ENCODE results near the gene ALDOB.
"Not testable (repeated sequence)": the region's sequence is repeated elsewhere in the genome, so short reads cannot be mapped to it uniquely, and the experiment has no call there.

Gene ALDOB

DNA sequence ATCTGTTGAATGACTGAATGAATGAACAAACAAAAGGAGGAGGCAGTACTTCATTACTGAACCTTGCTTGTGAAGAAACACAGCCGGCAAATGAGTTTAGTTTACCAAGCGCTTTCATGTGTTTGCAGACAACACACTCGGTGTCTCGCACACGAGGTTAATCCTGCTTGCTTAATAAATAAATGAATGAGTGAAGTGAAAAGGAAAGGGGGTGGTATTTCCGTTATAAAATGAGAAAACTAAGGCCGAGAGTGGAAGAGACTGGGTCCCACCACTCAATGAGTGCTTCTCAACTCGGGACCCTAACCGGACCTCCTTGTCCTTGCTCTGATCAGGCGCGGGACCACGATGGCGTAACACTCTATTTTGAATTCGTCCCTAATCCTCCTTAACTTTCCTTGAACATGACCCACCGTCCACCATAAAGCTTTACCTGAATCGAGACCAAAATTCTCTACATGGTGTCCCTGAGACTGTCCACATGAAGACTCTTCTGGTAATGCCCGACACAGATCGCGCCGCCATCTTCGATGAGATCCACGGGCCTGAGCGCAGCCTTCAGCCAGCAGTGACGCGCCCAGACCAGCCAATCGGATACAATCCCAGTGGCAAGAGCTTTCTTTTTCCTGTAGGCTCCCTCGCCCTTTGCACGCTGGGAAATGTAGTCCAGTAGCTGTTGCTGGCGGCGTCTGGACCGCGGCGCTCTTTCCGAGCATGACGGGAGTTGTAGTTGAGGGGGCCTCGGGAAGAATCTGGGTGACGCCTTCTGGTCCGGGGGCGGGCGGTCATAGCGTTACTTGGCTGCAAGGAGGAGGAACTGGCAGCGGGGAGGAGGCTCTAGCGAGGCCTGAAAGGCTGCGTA, 37.3 kb downstream of the ALDOB start, which contains the start of the genes MRPL50 and ZNF189:
MRPL50 (minus strand) TSS at position 551 of the 862 bp plus-strand sequence; CDS start at position 525, 26 bp downstream.
ZNF189 (plus strand) TSS at position 784 of the 862 bp plus-strand sequence. CDS start 306 bp downstream, outside the sequence.
- peak within 1 kb of the TSS; percentile 87 for H3K4me3 ChIP-seq (ENCODE audit: low read depth, low read length)
- TF ChIP-seq, protein P1, sequence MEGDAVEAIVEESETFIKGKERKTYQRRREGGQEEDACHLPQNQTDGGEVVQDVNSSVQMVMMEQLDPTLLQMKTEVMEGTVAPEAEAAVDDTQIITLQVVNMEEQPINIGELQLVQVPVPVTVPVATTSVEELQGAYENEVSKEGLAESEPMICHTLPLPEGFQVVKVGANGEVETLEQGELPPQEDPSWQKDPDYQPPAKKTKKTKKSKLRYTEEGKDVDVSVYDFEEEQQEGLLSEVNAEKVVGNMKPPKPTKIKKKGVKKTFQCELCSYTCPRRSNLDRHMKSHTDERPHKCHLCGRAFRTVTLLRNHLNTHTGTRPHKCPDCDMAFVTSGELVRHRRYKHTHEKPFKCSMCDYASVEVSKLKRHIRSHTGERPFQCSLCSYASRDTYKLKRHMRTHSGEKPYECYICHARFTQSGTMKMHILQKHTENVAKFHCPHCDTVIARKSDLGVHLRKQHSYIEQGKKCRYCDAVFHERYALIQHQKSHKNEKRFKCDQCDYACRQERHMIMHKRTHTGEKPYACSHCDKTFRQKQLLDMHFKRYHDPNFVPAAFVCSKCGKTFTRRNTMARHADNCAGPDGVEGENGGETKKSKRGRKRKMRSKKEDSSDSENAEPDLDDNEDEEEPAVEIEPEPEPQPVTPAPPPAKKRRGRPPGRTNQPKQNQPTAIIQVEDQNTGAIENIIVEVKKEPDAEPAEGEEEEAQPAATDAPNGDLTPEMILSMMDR (IDR thresholded peaks at IDR 0.05; ENCODE audit: insufficient read depth, low read depth, low read length, missing control alignments), result no peak
- DNase-seq (ENCODE audit: low read depth), result peak; percentile 99

DNA sequence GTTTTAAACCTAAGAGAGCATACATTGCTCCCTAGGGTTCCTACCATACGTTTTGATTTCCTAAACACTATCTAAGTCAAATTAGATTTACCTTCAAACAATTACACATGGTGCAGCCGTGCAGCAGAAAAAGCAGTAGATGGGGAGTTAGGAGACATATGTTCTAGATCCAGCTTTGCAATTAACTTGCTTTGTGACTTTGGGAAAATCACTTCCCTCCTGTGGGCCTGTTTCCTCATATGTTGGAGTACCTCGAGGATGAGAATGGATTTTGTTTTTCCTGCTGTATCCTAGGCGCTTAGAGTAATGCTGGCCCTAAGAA, 37.9 kb downstream of the ALDOB start:
- TF ChIP-seq, protein P1 (IDR thresholded peaks at IDR 0.05; ENCODE audit: insufficient read depth, low read depth, low read length, missing control alignments), result no peak
- no peak for DNase-seq (ENCODE audit: low read depth)

DNA sequence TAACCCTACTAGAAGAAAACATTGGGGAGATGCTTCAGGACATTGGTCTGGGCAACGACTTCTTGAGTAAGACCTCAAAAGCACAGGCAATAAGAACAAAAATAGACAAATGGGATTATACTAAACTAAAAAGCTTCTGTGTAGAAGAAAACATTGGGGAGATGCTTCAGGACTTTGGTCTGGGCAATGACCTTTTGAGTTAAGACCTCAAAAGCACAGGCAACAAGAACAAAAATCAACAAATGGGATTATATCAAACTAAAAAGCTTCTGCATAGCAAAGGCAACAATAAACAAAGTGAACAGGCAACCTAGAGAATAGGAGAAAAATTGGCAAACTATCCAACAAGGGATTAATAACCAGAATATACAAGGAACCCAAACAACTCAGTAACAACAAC, 40.9 kb downstream of the ALDOB start:
- DNase-seq (ENCODE audit: low read depth), result no peak
- TF ChIP-seq, protein P1 (IDR thresholded peaks at IDR 0.05; ENCODE audit: insufficient read depth, low read depth, low read length, missing control alignments), result no peak

More for the DNA sequence above, 37.9 kb downstream of the ALDOB start:
- peak overlapping the region; percentile 64 for H3K4me3 ChIP-seq (ENCODE audit: low read depth, low read length)

DNA sequence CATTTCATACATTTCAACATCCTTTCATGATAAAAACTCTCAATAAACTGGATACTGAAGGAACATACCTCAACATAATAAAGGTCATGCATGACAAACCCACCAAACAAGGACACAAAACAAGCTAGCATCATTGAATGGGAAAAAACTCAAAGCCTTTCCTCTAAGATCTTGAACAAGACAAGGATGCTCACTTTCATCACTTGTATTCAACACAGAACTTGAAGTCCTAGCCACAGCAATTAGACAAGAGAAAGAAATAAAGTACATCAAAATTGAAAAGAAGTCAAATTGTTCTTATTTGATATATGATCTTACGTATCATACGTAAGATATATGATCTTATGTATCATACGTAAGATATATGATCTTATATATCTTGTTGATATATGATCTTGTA, 42.4 kb downstream of the ALDOB start:
- TF ChIP-seq, protein P1 (IDR thresholded peaks at IDR 0.05; ENCODE audit: insufficient read depth, low read depth, low read length, missing control alignments), result no peak
- H3K4me3 ChIP-seq (ENCODE audit: low read depth, low read length), result no peak overlapping the region
- DNase-seq (ENCODE audit: low read depth), result no peak

More for the DNA sequence above, 40.9 kb downstream of the ALDOB start:
- no peak overlapping the region for H3K4me3 ChIP-seq (ENCODE audit: low read depth, low read length)

- H3K4me3 ChIP-seq (ENCODE audit: low read depth, low read length), result no peak overlapping the region
- no peak for DNase-seq (ENCODE audit: low read depth)
- TF ChIP-seq, protein P1 (IDR thresholded peaks at IDR 0.05; ENCODE audit: insufficient read depth, low read depth, low read length, missing control alignments), result no peak
Measured at GRCh38 chr9:101388507-101388993, 47.0 kb downstream of the ALDOB start.

GRCh38 chr9:101387871-101388506, 47.6 kb downstream of the ALDOB start:
- TF ChIP-seq, protein P1 (IDR thresholded peaks at IDR 0.05; ENCODE audit: insufficient read depth, low read depth, low read length, missing control alignments), result peak; percentile 48
- peak; percentile 28 for DNase-seq (ENCODE audit: low read depth)

GRCh38 chr9:101384873-101385536, 50.6 kb downstream of the ALDOB start, which contains the start of gene BAAT:
Gene BAAT, minus strand, starts transcription at chr9:101385006. Its CDS starts 13,602 bp downstream, at chr9:101371404.
- DNase-seq (ENCODE audit: low read depth); H3K4me3 ChIP-seq (ENCODE audit: low read depth, low read length): not testable (repeated sequence)

More at GRCh38 chr9:101387871-101388506, 47.6 kb downstream of the ALDOB start:
- H3K4me3 ChIP-seq (ENCODE audit: low read depth, low read length), result no peak overlapping the region

Measured in GM12865 (cell line).